ENCODE results near the gene OR4D1. TPM values are rescaled to one million over a fixed set of nuclear protein-coding genes. Genes with fewer than 3 reads are reported as not detected.
A peak's percentile ranks its signal among the peaks of the same experiment; 100 is the strongest.

Gene OR4D1
- total and polyA plus RNA-seq, 8 donors, result 0.03 TPM; not detected in 7

GRCh38 chr17:58165981-58166380, 17.8 kb downstream of the OR4D1 start:
- TF ChIP-seq POLR2AphosphoS5 (IDR thresholded peaks at IDR 0.05), result no peak
- TF ChIP-seq POLR2A (IDR thresholded peaks at IDR 0.05), result no peak
- no peak for TF ChIP-seq CTCF (IDR thresholded peaks at IDR 0.05)
- no peak for TF ChIP-seq EP300 (IDR thresholded peaks at IDR 0.05)
- Histone ChIP-seq H3K27ac (no peak overlapping the region), H3K4me1 (no peaks in the 10 kb centered on the region), H3K27me3 (peaks cover 0 to 58% (median 0%) of the 10 kb centered on the region in 3 donors), H3K9me3 (no peaks in the 10 kb centered on the region), H3K4me3 (no peak overlapping the region), H3K36me3 (no peaks in the 10 kb centered on the region)
- no peak for DNase-seq
- WGBS, 5 donors, result 5 to 22% (median 14%) methylated on average over 2 of the region's 2 CpGs
- intact Hi-C loops (cut with DNase I; ENCODE audit: low total_unique reads), result no loop called here

- no peak for DNase-seq
- Histone ChIP-seq H3K4me3 (no peak within 1 kb of the TSS), H3K36me3 (no peaks in the 10 kb centered on the region), H3K4me1 (no peaks in the 10 kb centered on the region), H3K9me3 (no peaks in the 10 kb centered on the region), H3K27me3 (peaks cover 0 to 58% (median 0%) of the 10 kb centered on the region in 3 donors), H3K27ac (no peak within 1 kb of the TSS)
- TF ChIP-seq POLR2A (IDR thresholded peaks at IDR 0.05) (no peak), POLR2AphosphoS5 (IDR thresholded peaks at IDR 0.05) (no peak), CTCF (IDR thresholded peaks at IDR 0.05) (no peak)
- intact Hi-C loops (cut with DNase I; ENCODE audit: low total_unique reads), result no loop called here
- WGBS, 5 donors, result 62 to 75% (median 66%) methylated on average over 6 of the region's 6 CpGs
Measured at GRCh38 chr17:58166682-58167081, 18.5 kb downstream of the OR4D1 start, which contains the start of gene OR4D2. TSS of gene OR4D2 (plus strand) at chr17:58166982. CDS start at chr17:58169656, 2,674 bp downstream.

GRCh38 chr17:58170622-58171021, 22.4 kb downstream of the OR4D1 start:
- peaks cover 0 to 54% (median 0%) of the 10 kb centered on the region in 3 donors for H3K27me3 ChIP-seq
- no peaks in the 10 kb centered on the region for H3K4me1 ChIP-seq
- intact Hi-C loops (cut with DNase I; ENCODE audit: low total_unique reads), result no loop called here
- TF ChIP-seq EP300 (IDR thresholded peaks at IDR 0.05), result no peak
- no peak for TF ChIP-seq POLR2A (IDR thresholded peaks at IDR 0.05)
- no peak for TF ChIP-seq CTCF (IDR thresholded peaks at IDR 0.05)
- TF ChIP-seq POLR2AphosphoS5 (IDR thresholded peaks at IDR 0.05), result no peak
- WGBS, 5 donors, result 48 to 64% (median 59%) methylated on average over 4 of the region's 4 CpGs
- no peak for DNase-seq
- no peaks in the 10 kb centered on the region for H3K36me3 ChIP-seq
- H3K4me3 ChIP-seq, result no peak overlapping the region
- H3K27ac ChIP-seq, result no peak overlapping the region
- H3K9me3 ChIP-seq, result no peaks in the 10 kb centered on the region

- Histone ChIP-seq H3K4me3 (no peak overlapping the region), H3K36me3 (no peaks in the 10 kb centered on the region), H3K9me3 (no peaks in the 10 kb centered on the region), H3K27me3 (peaks cover 0 to 44% (median 0%) of the 10 kb centered on the region in 3 donors), H3K27ac (no peak overlapping the region), H3K4me1 (no peaks in the 10 kb centered on the region)
- DNase-seq, result peak in 1 of 2 donors; percentile 43
- TF ChIP-seq EP300 (IDR thresholded peaks at IDR 0.05), result no peak
- TF ChIP-seq CTCF (IDR thresholded peaks at IDR 0.05), result peak in 3 of 7 experiments; percentile 12 to 19 (median 19)
- WGBS, 5 donors, result 36 to 44% (median 40%) methylated on average over 2 of the region's 2 CpGs
- intact Hi-C loops (cut with DNase I; ENCODE audit: low total_unique reads), result no loop called here
Measured at GRCh38 chr17:58172369-58173071, 24.3 kb downstream of the OR4D1 start.
